Lung (tissue), 12 donors: ENCODE measurements around the gene DENR. TPM values are rescaled to one million over a fixed set of nuclear protein-coding genes. Genes with fewer than 3 reads are reported as not detected.

Source experiments
- ATAC-seq: fragments of 200-7000 bp; cut with Tn5 transposase; one replicate; pipeline ENCODE4 v1.9.1; 2020; ENCODE audit warnings: moderate number of reproducible peaks; ENCODE audit not compliant: insufficient read depth, low FRiP score
- DNase-seq, 3 donors: peaks; one replicate each; pipeline ENCODE4 v3.0.0-alpha.2; 2013 to 2017
- H3K27ac ChIP-seq, 2 donors: one replicate each; pipeline ENCODE4 v1.5.1; 2013; ENCODE audit warnings: mild to moderate bottlenecking in 2 of 2, moderate library complexity in 2 of 2, control low read depth in 1 of 2, inconsistent platforms in 1 of 2, low read depth in 1 of 2, low read length in 1 of 2
- H3K27me3 ChIP-seq, 3 donors: one replicate each; pipeline ENCODE4 v1.5.1; 2013; ENCODE audit warnings: low read length in 2 of 3; ENCODE audit not compliant: control insufficient read depth in 3 of 3, insufficient read depth in 3 of 3
- H3K36me3 ChIP-seq, 4 donors: one replicate each; pipeline ENCODE4 v1.5.1; 2013; ENCODE audit warnings: low read length in 4 of 4, mild to moderate bottlenecking in 1 of 4, moderate library complexity in 1 of 4; ENCODE audit not compliant: control insufficient read depth in 4 of 4, insufficient read depth in 4 of 4
- H3K4me1 ChIP-seq, 5 donors: one replicate each; pipeline ENCODE4 v1.5.1; 2013; ENCODE audit warnings: low read length in 5 of 5, mild to moderate bottlenecking in 2 of 5, moderate library complexity in 1 of 5; ENCODE audit not compliant: control insufficient read depth in 5 of 5, insufficient read depth in 5 of 5
- H3K4me3 ChIP-seq: one replicate; pipeline ENCODE4 v1.5.1; 2013; ENCODE audit warnings: mild to moderate bottlenecking, control low read depth, moderate library complexity
- H3K9ac ChIP-seq, 2 donors: one replicate each; pipeline ENCODE4 v1.5.1; 2013; ENCODE audit warnings: low read length in 2 of 2, control low read depth in 1 of 2; ENCODE audit not compliant: insufficient read depth in 1 of 2
- H3K9me3 ChIP-seq, 4 donors: one replicate each; pipeline ENCODE4 v1.5.1; 2013; ENCODE audit warnings: low read length in 3 of 4, mild to moderate bottlenecking in 1 of 4, moderate library complexity in 1 of 4; ENCODE audit not compliant: control insufficient read depth in 4 of 4, insufficient read depth in 3 of 4
- CTCF ChIP-seq: IDR thresholded peaks from 2 replicates; pipeline ENCODE4 v1.5.1; 2012; ENCODE audit warnings: mild to moderate bottlenecking; ENCODE audit errors: control extremely low read depth, extremely low read depth
- WGBS, 2 donors: extraction: QIAGEN DNeasy Blood & Tissue Kit; methylation state at CpG; one replicate each; pipeline ENCODE4 v1.1.7; 2013; 5-methylcytosine and 5-hydroxymethylcytosine counted together
- polyA plus RNA-seq, 2 donors: library from polyadenylated mRNA; stranded (reverse); fragments of 200-250 nt; gene quantifications; one replicate each; pipeline ENCODE4 v1.2.1, GENCODE V29; 2013
- total RNA-seq, 2 donors: library from RNA; depleted of rRNA in 1 of 2; stranded (reverse); fragments of >200 nt in 1 of 2; gene quantifications; one replicate each; pipeline ENCODE4 v1.2.1, GENCODE V29; 2014 to 2021
- donor health status: control.
- donor health status: control.
- donor health status: Bipolar disorder and iron deficiency.
- donor health status: healthy.
- donor health status: DM: yes; HTN: yes; CAD: no.

Gene DENR
- total and polyA plus RNA-seq, 4 donors = 19.5 to 40.2 (median 25.6) TPM

- H3K36me3 ChIP-seq = no peaks in the 10 kb centered on the region
- no peaks in the 10 kb centered on the region for H3K9me3 ChIP-seq
- ATAC-seq (no peak), DNase-seq (no peak)
- no peak overlapping the region for H3K4me3 ChIP-seq
- TF ChIP-seq CTCF = no peak
- H3K27ac ChIP-seq = no peak overlapping the region
- H3K9ac ChIP-seq = no peak overlapping the region
- no peaks in the 10 kb centered on the region for H3K27me3 ChIP-seq
- WGBS, 2 donors = 91 to 97% methylated on average over 12 of the region's 12 CpGs
- peaks cover 0 to 4% (median 0%) of the 10 kb centered on the region in 5 donors for H3K4me1 ChIP-seq
These were observed 27.9 kb upstream of the DENR start for GRCh38 chr12:122724641-122725243.

- Histone ChIP-seq H3K27ac (no peak overlapping the region), H3K36me3 (no peaks in the 10 kb centered on the region), H3K4me1 (peaks cover 0 to 4% (median 0%) of the 10 kb centered on the region in 5 donors), H3K27me3 (no peaks in the 10 kb centered on the region), H3K9me3 (no peaks in the 10 kb centered on the region), H3K4me3 (no peak overlapping the region), H3K9ac (no peak overlapping the region)
- 60 to 76% methylated on average over 6 of the region's 6 CpGs for WGBS, 2 donors
- ATAC-seq (no peak), DNase-seq (no peak)
- no peak for TF ChIP-seq CTCF
These were observed 27.1 kb upstream of the DENR start for GRCh38 chr12:122725452-122726079.

GRCh38 chr12:122726080-122726558, 26.5 kb upstream of the DENR start:
- H3K9ac ChIP-seq = no peak overlapping the region
- ATAC-seq (no peak), DNase-seq (peak in 1 of 3 donors; percentile 27)

More at GRCh38 chr12:122726080-122726558, 26.5 kb upstream of the DENR start:
- Histone ChIP-seq H3K4me1 (peaks cover 0 to 2% (median 0%) of the 10 kb centered on the region in 5 donors), H3K27ac (no peak overlapping the region), H3K27me3 (no peaks in the 10 kb centered on the region), H3K36me3 (no peaks in the 10 kb centered on the region), H3K4me3 (no peak overlapping the region), H3K9me3 (no peaks in the 10 kb centered on the region)
- WGBS, 2 donors = 16 to 28% methylated on average over 5 of the region's 5 CpGs
- no peak for TF ChIP-seq CTCF
